Measurements from ENCODE around the gene FBRS.
A peak's percentile ranks its signal among the peaks of the same experiment; 100 is the strongest.

FBRS gene

GRCh38 chr16:30641378-30641982 lies 16.8 kb upstream of the FBRS start:
- DNase-seq (ENCODE audit: low read depth in 2 of 3, low spot score in 1 of 3), result no peak

- DNase-seq (ENCODE audit: low read depth in 2 of 3, low spot score in 1 of 3), result no peak
Observed at GRCh38 chr16:30644334-30644830, 13.8 kb upstream of the FBRS start.

- no peak for DNase-seq (ENCODE audit: low read depth in 2 of 3, low spot score in 1 of 3)
Observed at GRCh38 chr16:30645727-30646126, 12.5 kb upstream of the FBRS start.

- DNase-seq (ENCODE audit: low read depth in 2 of 3, low spot score in 1 of 3), result no peak
Observed at GRCh38 chr16:30647274-30647571, 11.0 kb upstream of the FBRS start.

GRCh38 chr16:30649725-30650368 lies 8.4 kb upstream of the FBRS start:
- DNase-seq (ENCODE audit: low read depth in 2 of 3, low spot score in 1 of 3), result no peak

- DNase-seq (ENCODE audit: low read depth in 2 of 3, low spot score in 1 of 3), result peak; percentile 96 to 99 (median 98)
Observed at GRCh38 chr16:30650369-30651123, 7.7 kb upstream of the FBRS start, which contains the start of gene PRR14. PRR14 (plus strand) TSS chr16:30650960; CDS start chr16:30651646, 686 bp downstream.

GRCh38 chr16:30651124-30652004 lies 6.9 kb upstream of the FBRS start:
- DNase-seq (ENCODE audit: low read depth in 2 of 3, low spot score in 1 of 3), result peak; percentile 63 to 74 (median 70)

- no peak for DNase-seq (ENCODE audit: low read depth in 2 of 3, low spot score in 1 of 3)
Observed at GRCh38 chr16:30652005-30652296, 6.3 kb upstream of the FBRS start.

GRCh38 chr16:30652718-30653117 lies 5.5 kb upstream of the FBRS start:
- DNase-seq (ENCODE audit: low read depth in 2 of 3, low spot score in 1 of 3), result no peak

- DNase-seq (ENCODE audit: low read depth in 2 of 3, low spot score in 1 of 3), result no peak
Observed at GRCh38 chr16:30654856-30655255, 3.4 kb upstream of the FBRS start.

- no peak for DNase-seq (ENCODE audit: low read depth in 2 of 3, low spot score in 1 of 3)
Observed at GRCh38 chr16:30655815-30656347, 2.4 kb upstream of the FBRS start.

GRCh38 chr16:30656388-30656787 lies 1.8 kb upstream of the FBRS start:
- no peak for DNase-seq (ENCODE audit: low read depth in 2 of 3, low spot score in 1 of 3)

GRCh38 chr16:30656974-30657865 lies 1.0 kb upstream of the FBRS start:
- no peak for DNase-seq (ENCODE audit: low read depth in 2 of 3, low spot score in 1 of 3)

- DNase-seq (ENCODE audit: low read depth in 2 of 3, low spot score in 1 of 3), result peak in 1 of 3 donors; percentile 95
Observed at GRCh38 chr16:30658731-30659506, 688 bp downstream of the FBRS start.

GRCh38 chr16:30659507-30660423 lies 1.5 kb downstream of the FBRS start:
- DNase-seq (ENCODE audit: low read depth in 2 of 3, low spot score in 1 of 3), result peak in 1 of 3 donors; percentile 28

GRCh38 chr16:30660424-30661261 lies 2.4 kb downstream of the FBRS start:
- peak; percentile 71 to 77 (median 74) for DNase-seq (ENCODE audit: low read depth in 2 of 3, low spot score in 1 of 3)

- no peak for DNase-seq (ENCODE audit: low read depth in 2 of 3, low spot score in 1 of 3)
Observed at GRCh38 chr16:30662449-30662848, 4.2 kb downstream of the FBRS start.
